HG03565 (cell line): ENCODE data around the gene TMEM273.

Experiments
- ATAC-seq: cut with Tn5 transposase; IDR thresholded peaks from one replicate; pipeline ENCODE4 v1.9.1; 2021; ENCODE audit warnings: mild to moderate bottlenecking, moderate library complexity; ENCODE audit not compliant: unreplicated experiment

Gene TMEM273

DNA sequence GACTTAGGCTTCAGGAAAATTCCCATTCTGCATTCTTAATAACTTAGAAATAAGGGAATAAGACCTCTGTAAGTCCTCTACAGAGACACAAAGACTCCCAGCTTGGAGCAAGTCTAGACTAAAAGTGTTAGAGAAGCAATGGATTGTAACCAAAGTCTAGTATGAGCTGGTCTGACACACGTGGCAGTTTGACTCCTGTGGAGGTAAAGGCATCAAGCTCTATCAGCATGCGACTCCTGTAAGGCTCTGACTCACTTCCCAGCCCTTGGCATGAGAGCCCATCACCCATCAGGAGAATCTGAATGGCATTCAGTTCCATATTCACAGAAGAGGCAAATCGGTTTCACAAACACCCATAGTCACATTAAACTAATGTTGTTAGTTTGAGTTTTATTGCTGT, 68.4 kb downstream of the TMEM273 start:
- ATAC-seq: no peak

DNA sequence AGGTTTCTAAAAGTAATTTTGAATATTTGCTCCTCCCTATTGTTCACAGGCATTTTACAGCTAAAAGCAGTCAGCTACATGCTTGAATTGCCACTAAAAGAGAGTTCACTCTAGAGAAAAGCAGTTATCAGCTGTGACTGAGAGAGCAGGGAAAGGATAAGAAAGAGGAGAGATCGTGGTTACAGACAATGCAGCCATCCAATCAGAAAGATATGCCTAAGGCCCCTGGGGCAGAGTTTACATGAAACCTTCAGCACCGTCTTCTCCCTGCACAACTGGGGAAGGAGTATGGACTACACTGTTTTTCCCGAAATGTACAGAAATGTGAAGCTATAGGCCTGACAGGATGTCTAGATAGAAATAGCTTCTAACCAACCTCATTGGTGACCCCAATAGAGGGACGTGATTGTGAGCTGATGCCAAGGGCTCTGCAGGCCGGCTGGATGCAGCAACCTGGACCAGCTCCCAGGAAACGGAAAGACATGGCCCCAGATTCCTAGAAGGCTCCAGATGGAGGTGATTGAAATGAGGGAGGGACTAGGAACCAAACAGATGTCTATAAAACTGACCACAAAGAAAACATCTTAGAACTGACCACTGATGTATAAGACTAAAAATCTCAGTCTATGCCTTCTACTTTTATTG, 69.6 kb downstream of the TMEM273 start:
- no peak for ATAC-seq

DNA sequence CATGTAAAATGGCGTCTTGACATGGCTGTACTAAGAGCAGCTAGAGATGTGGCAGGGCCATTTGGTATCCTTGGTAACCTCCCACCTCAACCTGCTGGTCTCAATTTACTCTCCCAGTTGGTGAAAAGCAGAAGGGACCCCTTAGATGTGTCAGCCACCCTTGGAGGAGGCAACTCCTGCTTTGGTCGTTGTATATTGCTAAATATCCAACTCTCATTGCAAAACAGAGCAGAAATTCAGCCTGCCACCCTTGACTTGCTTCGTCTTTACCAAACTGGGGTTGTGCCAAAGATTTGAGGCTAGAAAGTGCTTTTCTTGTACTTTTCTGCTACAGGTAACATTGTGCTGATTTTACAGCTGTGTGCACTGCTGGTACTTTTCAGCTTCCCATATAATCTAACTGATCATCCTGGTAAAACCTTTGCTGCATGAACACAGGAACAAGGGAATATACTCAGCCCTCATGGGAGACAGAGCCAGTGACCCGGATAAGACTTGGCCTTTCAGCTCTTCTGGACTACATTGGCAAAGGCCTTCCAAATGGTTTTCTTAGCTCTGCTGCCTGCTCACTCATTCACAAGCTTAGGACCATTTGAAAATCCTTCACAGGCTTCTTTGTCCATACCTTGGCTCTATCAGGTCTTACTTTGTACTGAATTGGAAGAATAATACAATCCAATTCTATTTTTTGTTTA, 70.7 kb downstream of the TMEM273 start:
- ATAC-seq: no peak

DNA sequence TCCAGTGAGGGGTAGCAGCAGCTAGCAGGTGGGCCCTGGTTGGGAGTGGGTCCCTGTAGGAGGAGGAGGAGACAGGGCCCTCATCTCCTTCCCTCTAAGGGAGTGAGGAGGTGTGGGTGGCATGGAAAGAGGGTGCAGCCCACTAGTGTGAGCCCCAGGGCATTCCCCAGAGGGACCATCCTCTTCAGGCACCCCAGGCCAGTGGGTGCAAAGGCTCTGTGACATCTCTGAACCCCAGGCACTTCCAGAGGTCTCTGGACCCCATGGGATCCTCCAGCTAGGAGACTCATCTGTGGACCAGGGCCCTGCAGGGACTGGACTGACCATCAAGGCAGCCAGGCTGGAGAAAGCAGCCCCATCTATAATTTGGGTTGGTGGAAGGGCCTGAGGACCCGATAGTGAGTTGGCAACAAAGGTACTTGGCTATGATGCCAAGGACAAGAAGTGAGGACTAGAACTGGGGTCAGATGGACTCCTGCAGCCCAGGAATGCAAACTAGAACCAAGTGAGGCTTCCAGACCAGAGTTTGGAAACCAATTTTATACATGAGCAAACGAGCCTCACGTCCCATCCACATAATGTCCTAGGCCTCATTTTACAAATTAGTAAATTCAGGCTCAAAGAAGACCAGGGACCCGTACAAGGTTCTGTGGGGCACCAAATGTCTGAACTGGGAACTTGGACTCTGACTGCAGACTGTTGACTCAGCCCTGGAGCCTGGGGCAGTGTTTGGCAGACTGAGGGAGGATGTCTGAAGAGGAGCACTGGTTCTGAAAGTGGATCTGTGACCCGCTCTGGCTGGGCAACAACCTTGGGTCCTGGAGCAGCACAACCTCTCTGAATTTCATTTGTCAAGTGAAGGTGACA, 71.4 kb downstream of the TMEM273 start:
- no peak for ATAC-seq

DNA sequence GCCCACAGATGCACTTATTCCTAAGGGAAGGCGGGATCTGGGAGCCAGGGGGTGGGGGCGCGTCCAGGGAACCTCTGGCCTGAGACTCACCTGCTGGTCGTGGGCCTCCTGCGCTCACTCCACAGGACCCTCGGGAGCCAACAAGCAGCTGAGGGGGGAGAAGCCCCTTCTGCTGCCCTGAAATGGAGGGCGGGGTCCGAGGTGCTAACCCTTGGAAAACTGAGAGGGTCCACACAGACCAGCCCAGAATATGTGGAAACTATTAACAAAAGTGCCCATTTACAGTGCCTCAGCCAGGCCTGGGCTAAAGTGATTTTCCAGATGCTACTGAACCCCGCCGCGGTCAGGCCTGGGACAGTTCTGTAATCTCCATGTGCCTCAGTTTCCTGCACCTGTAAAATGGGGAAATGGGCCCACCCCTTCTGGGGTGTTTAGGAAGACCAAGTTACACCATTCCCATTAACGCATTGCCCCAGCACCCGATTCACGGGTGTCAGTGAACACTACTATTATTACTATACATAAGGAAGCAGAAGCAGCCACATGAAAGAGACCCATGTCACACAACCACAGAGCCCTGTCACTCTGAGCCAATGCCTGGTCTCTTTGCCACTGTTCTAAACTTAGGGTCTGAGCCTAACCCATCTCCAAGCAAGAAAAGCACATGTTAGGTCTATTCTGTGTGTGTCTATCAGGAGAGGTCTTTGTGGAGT, 72.2 kb downstream of the TMEM273 start:
- no peak for ATAC-seq

DNA sequence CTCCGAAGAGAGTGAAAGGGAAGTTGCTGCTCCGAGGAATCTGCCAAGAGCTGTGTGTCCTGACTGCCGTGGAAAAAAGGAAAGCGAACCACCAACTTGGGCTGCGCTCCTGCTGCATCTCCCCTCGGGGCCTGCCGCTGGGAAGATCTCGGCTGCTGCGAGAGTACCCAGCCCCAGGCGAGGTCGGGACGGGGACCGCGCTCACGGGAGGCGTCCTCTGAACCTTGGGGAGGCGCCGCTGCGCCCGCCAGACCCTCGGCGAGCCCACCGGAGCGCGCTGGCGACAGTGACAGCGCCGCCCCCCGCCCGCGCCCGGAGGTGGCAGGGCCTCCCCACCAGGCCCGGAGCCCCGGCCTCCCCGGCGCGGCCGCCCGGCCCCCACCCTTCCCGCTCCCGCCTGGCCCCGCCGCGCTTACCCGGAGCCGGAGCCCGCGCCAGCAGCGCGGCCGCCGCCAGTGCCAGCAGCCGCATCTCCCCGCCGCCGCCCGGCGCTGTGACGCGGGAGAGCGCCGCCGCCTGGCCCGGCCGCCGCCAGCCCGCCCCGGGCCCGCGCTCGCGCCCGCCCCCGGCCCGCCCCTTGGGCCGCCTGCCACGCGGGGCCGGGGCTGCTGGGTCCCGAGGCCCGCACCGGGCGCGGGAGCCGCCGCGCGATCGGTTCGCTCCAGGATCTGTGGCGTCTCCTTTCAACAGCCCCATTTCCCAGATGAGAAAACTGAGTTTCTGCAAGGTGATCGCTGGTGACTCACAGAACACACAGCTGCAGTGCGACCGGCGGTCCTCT, 73.0 kb downstream of the TMEM273 start, which contains the start of gene VSTM4:
Gene VSTM4, minus strand, starts transcription at position 508 of the 781 bp plus-strand sequence. Its CDS starts 37 bp downstream, at position 471.
- no peak for ATAC-seq

DNA sequence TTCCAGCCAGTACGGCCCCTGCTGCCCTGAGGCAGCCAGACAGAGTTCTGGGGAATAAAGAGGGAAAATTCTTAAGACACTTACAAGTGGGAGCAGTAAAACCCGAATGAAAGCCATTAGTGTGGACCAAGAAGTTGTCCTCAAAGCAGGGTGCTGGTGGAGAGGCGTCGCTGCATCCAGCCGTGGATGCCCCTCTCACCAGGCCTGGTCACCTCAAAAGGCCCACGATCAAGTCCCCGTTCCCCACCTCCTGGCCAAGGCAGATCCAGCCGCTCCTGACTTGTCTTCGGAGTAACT, 73.5 kb downstream of the TMEM273 start:
- no peak for ATAC-seq

DNA sequence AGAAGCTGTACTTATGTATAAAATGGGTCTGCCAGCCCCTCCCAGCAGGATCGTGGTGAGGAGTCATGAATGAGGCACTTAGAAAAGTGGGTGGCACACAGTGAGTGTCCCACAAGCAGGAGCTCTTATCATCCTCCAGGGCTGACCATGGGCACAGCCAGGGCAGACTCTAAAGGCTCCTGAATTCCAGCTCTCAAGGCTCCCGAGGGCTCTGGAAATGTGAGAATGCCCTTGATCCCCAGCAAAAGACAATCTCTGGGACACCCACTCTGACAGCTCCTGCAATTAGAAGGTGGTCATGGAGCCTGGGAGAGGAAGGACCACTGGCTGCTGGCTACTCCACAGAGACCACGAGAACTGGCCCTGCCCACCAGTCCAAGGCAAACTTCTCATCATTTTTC, 74.5 kb downstream of the TMEM273 start:
- ATAC-seq: no peak

DNA sequence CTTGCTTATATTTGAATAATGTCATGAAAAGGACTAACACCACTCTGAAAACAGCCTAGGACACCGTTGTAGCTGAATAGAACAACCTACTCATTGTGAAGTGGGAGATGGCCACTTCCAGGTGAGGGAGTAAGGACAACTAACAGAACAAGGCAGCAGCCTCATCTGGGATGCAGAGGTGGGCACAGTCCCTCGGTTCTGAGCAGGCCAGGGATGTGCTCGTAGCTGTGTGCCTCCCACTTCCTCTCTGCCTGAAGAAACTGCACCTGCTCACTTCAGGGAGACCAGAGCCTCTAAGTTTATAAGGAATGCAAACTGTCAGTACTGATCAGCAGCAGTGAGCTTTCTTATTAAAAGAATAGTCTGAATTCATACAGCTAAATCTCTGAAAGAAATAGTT, 75.3 kb downstream of the TMEM273 start:
- ATAC-seq: no peak

DNA sequence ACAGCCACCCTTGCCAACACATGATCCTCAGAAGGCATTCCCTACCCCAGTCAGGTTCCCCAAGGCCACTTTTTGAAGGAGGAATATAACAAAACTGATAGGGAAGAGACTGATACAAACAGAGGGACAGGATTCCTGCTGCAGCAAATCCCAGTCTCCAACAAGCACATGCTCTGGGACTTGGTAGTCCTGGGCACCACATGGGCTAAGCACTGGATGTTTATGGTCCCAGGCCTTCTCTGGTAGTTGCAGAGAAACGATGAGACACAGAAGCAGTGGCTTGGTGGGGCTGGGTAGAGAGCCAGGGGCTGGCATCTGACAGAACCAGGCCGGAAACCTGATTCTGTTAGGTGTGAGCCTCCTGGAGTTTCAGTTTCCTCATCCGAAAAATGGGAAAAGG, 76.1 kb downstream of the TMEM273 start:
- no peak for ATAC-seq

DNA sequence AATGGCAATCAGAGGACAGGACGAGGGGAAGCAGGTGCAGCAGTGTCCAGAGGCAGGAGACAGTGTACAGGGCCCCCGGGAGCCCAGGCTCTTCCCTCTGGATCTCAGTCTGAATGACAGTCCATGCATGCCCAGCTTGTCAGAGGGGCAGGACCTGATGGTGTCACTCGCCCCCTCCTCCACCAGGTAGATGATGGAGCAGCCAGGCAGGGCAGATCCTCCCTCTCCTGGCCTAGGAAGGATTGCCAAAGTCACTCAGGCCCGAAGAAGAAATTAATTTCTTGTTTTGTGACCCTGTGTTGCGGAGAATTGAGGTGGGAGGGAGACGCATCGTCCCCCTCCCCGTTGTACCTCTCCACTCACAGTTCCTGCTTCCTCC, 76.9 kb downstream of the TMEM273 start:
- no peak for ATAC-seq

DNA sequence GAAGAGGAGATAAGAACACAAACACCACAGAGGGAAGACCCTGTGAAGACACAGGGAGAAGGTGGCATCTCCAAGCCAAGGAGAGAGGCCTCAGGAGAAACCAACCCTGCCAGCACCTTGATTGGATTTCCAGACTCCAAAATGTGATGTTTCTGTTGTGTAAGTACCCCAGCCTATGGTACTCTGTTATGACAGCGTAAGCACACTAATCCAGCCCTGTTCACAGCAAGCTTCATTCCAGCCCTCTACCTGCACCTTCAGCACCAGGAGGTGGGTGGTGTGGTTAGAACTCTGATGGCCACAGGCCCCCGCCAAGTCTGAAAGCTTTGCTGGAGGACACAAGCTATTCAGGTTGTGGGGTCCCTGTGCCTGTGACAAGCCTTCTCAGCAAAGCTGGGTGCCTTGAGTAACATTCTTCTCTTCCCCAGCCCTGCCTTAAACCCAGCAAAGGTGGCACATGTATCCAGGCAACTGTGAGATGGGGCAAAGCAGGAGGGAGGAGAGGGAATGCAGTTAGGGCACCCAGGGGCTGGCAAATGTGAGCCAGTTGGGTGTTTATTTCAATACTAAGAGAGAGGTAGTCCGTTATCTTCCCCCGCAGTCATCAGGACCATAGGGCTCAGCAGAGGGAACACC, 77.4 kb downstream of the TMEM273 start:
- ATAC-seq: no peak

DNA sequence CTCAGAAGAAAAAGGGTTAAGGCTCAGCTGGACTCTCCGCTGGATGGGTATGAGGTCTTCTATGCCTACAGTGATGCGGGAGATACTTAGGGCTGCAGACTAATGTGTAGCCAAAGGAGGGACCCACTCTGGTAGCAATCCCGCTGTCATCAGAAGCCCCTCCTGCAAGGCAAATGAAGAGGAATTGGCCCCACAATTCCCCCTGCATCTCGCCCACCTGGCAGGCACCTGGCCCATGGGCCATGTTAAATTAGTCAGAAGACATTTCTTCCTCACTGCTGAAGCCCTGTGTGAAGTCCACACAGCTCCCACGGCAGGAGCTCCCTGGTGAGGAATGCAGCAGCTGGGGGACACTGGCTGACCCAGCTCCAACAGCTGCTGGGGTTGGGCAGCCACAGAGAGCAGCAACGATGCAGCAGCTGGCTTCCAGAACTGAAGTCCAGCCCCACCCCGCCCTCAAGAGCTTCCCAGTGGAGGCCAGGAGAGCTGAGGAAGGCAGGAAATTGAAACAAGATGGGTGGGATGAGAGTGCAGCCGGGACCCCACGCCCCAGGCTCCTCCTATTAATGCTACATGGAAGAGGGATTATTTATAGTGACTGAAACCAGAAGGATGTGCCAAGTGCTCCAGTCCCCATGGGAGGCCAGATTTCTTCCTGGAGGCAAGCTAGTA, 78.4 kb downstream of the TMEM273 start:
- ATAC-seq: no peak

DNA sequence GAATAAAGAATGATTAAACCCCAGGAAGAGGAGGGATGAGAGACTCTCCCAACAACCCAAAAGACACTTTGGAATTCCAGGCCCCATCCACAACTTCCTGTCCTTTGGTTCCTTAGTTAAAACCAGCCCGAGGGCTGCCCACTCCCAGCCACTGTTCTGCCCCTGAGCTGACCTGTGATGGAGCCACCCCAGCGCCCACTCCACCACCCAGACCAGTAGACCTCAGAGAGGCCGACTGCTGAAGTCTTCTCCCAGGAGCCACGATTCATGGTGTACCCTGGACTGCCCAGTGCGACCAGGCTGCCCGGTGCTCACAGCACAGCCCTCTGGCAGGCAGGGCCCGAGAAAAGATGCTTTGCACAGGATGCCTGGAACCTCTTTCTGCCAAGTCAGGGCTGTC, 79.5 kb downstream of the TMEM273 start:
- no peak for ATAC-seq

DNA sequence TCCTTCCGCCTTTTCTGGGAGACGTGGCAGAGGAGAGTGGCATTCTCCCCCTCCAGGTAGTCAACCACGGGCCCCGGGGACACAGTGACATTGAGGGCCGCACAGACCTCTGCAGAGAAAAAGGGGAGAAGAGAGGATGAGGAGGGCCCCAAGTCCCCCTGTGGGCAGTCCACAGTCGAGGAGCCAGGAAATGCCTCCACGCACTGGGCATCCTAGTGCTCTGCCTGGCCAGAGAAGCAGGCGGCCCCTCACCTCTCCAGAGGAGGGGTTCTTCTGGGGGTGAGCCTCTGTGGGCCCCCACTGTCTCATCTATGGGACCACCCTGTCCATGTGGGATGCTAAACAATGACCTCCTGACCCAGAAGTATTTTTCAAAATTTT, 80.3 kb downstream of the TMEM273 start:
- no peak for ATAC-seq

DNA sequence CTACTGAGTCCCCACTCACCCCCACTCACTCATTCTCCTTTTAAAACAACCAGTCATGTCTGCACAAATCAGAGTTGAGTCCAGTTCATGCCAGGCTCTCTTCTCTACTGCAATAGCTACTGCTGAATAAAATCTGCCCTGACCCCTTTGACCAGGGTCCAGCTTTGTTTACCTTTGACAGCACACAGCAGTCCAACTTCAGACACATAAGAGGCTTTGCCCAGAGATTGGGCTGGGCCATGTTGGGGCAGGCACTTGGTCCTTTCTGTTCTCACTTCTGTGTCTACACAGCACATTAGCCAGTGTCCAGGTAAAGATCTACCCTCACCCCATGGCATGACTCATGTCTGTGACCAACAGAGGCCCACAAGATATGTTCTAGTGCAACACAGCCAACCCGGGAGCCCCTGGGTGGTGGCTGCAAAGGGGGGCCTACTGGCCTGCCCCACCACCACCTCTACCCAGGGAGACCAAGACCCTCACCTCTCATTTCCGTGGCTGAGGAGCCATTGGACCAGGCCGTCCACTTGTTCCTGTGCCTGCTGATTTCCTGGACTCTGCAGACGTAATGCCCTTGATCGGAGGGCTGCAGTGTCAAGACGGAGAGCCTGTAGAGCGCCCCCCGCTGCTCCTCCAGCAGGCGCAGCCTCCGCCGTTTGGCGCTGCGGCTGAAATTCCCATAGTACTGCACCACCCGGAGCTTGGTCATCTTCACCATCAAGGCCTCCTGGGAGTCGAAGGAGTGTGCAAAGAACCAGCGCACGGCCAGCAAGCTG, 80.9 kb downstream of the TMEM273 start:
- ATAC-seq: no peak

DNA sequence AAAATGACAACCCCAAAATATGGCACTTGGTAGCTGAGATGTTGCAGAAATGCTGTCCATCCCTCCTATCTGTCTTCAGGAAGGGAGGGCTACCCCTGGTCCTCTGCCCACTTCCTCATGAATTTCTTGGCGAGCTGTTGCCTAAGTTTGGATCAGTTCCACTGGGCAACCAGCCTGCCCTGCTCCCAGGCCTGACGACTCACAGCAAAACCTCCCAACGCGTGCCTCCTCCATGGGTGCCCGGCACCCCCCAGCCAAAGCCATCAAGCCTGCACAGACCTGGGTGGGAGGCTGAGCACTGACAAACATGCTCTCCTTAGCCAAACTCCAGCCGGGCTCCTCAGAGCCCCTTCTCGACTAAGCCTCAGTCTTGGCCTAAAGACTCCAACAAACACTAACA, 81.7 kb downstream of the TMEM273 start:
- no peak for ATAC-seq

DNA sequence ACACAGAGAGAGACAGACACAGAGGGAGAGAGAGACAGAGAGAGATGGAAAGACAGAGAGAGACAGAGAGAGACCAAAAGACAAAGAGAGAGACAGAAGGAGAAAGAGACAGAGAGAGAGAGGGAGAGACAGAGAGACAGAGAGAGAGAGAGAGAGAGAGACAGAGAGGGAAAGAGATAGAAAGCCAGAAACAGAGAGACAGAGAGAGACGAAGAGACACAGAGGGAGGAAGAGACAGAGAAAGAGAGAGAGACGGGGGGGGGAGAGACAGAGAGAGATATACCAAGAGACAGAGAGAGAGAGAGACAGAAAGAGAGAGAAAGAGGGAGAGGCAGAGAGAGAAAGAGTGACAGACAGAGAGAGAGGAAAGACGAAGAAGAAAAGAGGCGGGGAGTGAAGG, 83.1 kb downstream of the TMEM273 start:
- ATAC-seq: no peak
